Measurements from ENCODE around the gene USB1. TPM values are rescaled to one million over a fixed set of nuclear protein-coding genes. Genes with fewer than 3 reads are reported as not detected.

USB1 gene
- total RNA-seq, 2 experiments from 2014 or later = 32.9 to 37.5 TPM

DNA sequence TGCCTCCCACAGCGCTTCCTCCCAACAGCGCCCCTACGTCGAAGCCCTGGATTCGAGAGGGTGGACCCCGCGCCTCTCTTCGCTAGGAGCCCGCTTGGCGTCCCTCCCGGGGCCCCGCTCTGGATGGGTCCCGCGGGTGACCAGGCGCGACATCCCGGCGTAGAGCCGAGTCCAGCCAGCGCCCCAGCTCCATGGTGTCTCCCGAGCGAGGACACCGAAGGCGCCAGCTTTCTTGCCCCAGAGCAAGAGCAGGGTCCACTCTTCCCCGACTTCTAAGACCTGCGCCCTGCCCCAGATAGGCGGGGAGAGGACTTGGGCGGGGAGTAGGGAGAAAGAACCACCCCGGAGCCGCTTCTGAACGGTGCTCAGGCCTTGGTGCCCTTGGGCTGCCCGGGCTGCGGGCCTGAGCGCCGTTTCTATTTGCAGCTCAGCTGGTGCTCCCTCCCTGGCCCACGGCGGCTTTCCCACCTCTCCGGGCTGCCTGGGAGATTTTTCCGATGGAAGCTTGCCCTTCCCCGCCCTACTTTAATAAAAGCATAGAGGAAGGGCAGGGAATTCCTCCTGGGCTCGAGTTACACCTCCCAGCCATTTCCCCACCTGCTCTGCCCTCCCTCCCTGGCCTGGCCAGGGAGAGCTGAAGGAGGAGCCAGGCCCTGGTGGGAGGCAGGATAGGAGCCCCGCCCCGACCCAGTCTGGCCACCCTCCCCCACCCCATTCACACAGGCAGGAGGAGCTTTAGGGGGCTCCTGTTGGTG lies 26.1 kb downstream of the USB1 start:
- peaks cover 5% of the 10 kb centered on the region for H3K27me3 Mint-ChIP-seq
- no peak for ATAC-seq
- DNase-seq = no peak
- no peak overlapping the region for H3K27ac Mint-ChIP-seq
- ChIA-PET CTCF (interaction anchor here (2.4 kb wide), 1 partner anchor 99 kb away, joined by 11 read pairs; no protein-coding TSS in a partner anchor), POLR2A (no interaction called here)
- no peaks in the 10 kb centered on the region for H3K9me3 Mint-ChIP-seq
- TF ChIP-seq, protein P1, sequence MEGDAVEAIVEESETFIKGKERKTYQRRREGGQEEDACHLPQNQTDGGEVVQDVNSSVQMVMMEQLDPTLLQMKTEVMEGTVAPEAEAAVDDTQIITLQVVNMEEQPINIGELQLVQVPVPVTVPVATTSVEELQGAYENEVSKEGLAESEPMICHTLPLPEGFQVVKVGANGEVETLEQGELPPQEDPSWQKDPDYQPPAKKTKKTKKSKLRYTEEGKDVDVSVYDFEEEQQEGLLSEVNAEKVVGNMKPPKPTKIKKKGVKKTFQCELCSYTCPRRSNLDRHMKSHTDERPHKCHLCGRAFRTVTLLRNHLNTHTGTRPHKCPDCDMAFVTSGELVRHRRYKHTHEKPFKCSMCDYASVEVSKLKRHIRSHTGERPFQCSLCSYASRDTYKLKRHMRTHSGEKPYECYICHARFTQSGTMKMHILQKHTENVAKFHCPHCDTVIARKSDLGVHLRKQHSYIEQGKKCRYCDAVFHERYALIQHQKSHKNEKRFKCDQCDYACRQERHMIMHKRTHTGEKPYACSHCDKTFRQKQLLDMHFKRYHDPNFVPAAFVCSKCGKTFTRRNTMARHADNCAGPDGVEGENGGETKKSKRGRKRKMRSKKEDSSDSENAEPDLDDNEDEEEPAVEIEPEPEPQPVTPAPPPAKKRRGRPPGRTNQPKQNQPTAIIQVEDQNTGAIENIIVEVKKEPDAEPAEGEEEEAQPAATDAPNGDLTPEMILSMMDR (IDR thresholded peaks at IDR 0.05) = no peak
- H3K36me3 Mint-ChIP-seq (ENCODE audit: low read depth) = no peaks in the 10 kb centered on the region
- H3K4me1 Mint-ChIP-seq (ENCODE audit: low read depth) = peaks cover 7% of the 10 kb centered on the region
- peak overlapping the region; percentile 50 for H3K4me3 Mint-ChIP-seq
- intact Hi-C loops (cut with micrococcal nuclease) = loop anchor here (10.0 kb wide), 1 partner anchor 277 kb away; no protein-coding TSS in a partner anchor

DNA sequence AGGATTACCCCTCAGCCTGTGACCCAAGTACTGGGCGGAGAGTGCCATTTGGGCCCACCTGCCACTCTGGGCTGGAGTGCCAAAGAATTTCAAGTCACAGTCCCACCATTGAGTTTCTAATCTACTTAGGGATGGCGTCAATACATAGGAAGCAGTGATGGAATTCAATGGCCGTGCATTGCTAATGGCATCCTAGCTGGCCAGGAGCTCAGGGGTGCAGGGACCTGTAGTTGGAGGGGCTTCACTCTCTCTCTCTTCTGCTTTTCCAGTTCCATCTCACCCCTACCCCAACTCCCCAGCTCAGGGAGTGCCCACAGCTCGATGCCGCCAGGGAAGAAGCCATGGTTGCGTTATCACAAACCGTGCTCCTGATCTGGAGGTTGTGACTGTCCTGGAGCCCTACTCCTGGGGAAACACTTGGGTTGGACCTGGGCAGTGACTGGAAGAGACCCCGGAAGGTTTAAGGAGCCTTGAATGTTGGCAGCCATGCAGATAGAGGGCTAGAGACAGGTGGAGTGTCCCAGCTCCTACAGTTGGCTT lies 26.8 kb downstream of the USB1 start:
- ChIA-PET CTCF (interaction anchor here (2.4 kb wide), 1 partner anchor 99 kb away, joined by 11 read pairs; no protein-coding TSS in a partner anchor), POLR2A (no interaction called here)
- no peaks in the 10 kb centered on the region for H3K9me3 Mint-ChIP-seq

DNA sequence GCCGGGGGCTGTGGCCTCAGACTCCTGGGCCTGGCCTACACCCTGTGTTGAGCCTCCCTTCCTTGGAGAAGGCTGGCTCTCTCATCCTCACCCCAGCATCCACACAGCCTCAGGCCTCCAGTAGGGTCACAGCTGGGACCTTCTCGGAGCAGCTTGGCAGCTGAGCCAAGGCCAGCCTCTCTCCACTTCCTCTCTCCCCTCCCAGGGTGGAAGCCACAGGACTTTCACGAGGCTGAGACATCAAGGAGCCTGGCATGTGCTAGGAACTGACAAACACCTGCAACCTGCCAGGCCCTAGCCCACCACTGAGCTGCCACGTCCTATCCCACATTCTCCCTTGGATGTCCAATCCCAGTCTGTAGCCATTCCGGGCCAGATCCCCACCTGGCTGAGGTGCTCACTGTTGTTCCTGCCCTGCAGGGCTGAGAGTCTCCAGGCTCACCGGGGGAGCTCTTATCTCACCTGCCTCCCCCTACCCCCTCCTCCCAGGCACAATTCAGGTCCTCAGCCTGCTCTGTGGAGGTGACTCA lies 27.4 kb downstream of the USB1 start:
- no peak overlapping the region for H3K4me3 Mint-ChIP-seq
- H3K27me3 Mint-ChIP-seq = peaks cover 5% of the 10 kb centered on the region
- TF ChIP-seq, protein P1 (IDR thresholded peaks at IDR 0.05) = no peak
- DNase-seq (no peak), ATAC-seq (no peak)
- CTCF ChIA-PET = interaction anchor here (1.0 kb wide), 1 partner anchor 122 kb away, joined by 3 read pairs; no protein-coding TSS in a partner anchor
- intact Hi-C loops (cut with micrococcal nuclease) = loop anchor here (10.0 kb wide), 1 partner anchor 276 kb away; no protein-coding TSS in a partner anchor
- no peaks in the 10 kb centered on the region for H3K9me3 Mint-ChIP-seq
- H3K36me3 Mint-ChIP-seq (ENCODE audit: low read depth) = no peaks in the 10 kb centered on the region
- POLR2A ChIA-PET = no interaction called here
- H3K27ac Mint-ChIP-seq = no peak overlapping the region
- peaks cover 7% of the 10 kb centered on the region for H3K4me1 Mint-ChIP-seq (ENCODE audit: low read depth)

More for the DNA sequence above, 26.8 kb downstream of the USB1 start:
- intact Hi-C loops (cut with micrococcal nuclease) = loop anchor here (10.0 kb wide), 1 partner anchor 277 kb away; no protein-coding TSS in a partner anchor
- DNase-seq (no peak), ATAC-seq (no peak)
- H3K27me3 Mint-ChIP-seq = peaks cover 5% of the 10 kb centered on the region
- H3K27ac Mint-ChIP-seq = no peak overlapping the region
- H3K4me3 Mint-ChIP-seq = no peak overlapping the region
- H3K4me1 Mint-ChIP-seq (ENCODE audit: low read depth) = peaks cover 7% of the 10 kb centered on the region
- TF ChIP-seq, protein P1 (IDR thresholded peaks at IDR 0.05) = no peak
- no peaks in the 10 kb centered on the region for H3K36me3 Mint-ChIP-seq (ENCODE audit: low read depth)

DNA sequence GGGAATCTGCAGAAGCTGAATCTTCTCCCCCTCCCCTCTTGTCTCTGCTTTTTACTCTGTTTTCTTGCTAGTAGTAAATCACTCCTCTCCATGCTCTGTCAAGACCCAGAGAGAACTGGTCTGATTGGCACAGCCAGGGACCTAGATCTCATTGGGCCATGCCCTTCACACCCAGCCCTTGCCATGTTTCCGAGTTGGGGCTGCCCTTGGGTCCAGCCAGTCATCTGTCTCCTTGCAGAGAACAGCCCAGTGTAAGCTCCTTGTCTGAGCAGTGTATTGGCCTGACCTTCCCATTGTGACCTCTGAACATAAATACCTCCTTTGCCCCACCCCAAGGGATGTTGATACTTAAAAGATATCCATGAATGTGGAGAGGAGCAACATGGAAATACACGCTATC lies 28.2 kb downstream of the USB1 start:
- Mint-ChIP-seq H3K4me3 (no peak overlapping the region), H3K9me3 (no peaks in the 10 kb centered on the region), H3K27ac (no peak overlapping the region), H3K36me3 (ENCODE audit: low read depth) (no peaks in the 10 kb centered on the region), H3K4me1 (ENCODE audit: low read depth) (peaks cover 7% of the 10 kb centered on the region), H3K27me3 (peaks cover 5% of the 10 kb centered on the region)
- TF ChIP-seq, protein P1 (IDR thresholded peaks at IDR 0.05) = no peak
- ATAC-seq (no peak), DNase-seq (no peak)
- ChIA-PET CTCF (interaction anchor here (1.0 kb wide), 1 partner anchor 123 kb away, joined by 3 read pairs; no protein-coding TSS in a partner anchor), POLR2A (no interaction called here)
- intact Hi-C loops (cut with micrococcal nuclease) = loop anchor here (10.0 kb wide), 1 partner anchor 275 kb away; no protein-coding TSS in a partner anchor

Data from activated CD8-positive, alpha-beta T cell treated with anti-CD3 and anti-CD28 coated beads for 36 hours (primary cell).